HepG2 (cell line): ENCODE data around the gene LLGL2. TPM values are rescaled to one million over a fixed set of nuclear protein-coding genes. Genes with fewer than 3 reads are reported as not detected.
A peak's percentile ranks its signal among the peaks of the same experiment; 100 is the strongest.

Experiments used
- BCL3 ChIP-seq: sonication (generic); formaldehyde crosslinking; IDR thresholded peaks from 2 replicates; pipeline ENCODE4 v1.5.1; 2020; ENCODE audit warnings: mild to moderate bottlenecking, missing genetic modification reagents, moderate library complexity
- BHLHE40 ChIP-seq: IDR thresholded peaks from 2 replicates; pipeline ENCODE4 v1.6.1; 2011; ENCODE audit warnings: low read length, improper control_type of control experiment
- DMAP1 ChIP-seq: IDR thresholded peaks from 2 replicates; pipeline ENCODE4 v1.6.1; 2016
- JUNB ChIP-seq: sonication (generic); formaldehyde crosslinking; IDR thresholded peaks from 2 replicates; pipeline ENCODE4 v1.8.0; 2022; ENCODE audit warnings: missing genetic modification reagents, mild to moderate bottlenecking, borderline replicate concordance
- MAFK ChIP-seq, 2 experiments: IDR thresholded peaks in 1 of 2; conservative IDR thresholded peaks in 1 of 2; 2 replicates each; pipeline ENCODE4 v1.6.1; 2011; ENCODE audit warnings: improper control_type of control experiment in 2 of 2, low read length in 2 of 2
- MTA1 ChIP-seq: sonication (generic); formaldehyde crosslinking; IDR thresholded peaks from 2 replicates; pipeline ENCODE4 v1.4.0; 2020; ENCODE audit warnings: missing genetic modification reagents, mild to moderate bottlenecking, borderline replicate concordance
- NCOR1 ChIP-seq: fragments of 200-600 bp; sonication (generic); IDR thresholded peaks from 2 replicates; pipeline ENCODE4 v1.7.0; 2017; ENCODE audit warnings: antibody characterized with exemption, low read length, borderline replicate concordance
- NFYC ChIP-seq: IDR thresholded peaks from 2 replicates; pipeline ENCODE4 v1.6.1; 2016; ENCODE audit warnings: missing genetic modification reagents, missing compliant biosample characterization
- SMARCE1 ChIP-seq: fragments of 450-650 bp; IDR thresholded peaks from 2 replicates; pipeline ENCODE4 v1.6.1; 2017; ENCODE audit warnings: borderline replicate concordance
- SNAPC2 ChIP-seq: sonication (generic); formaldehyde crosslinking; IDR thresholded peaks from 2 replicates; pipeline ENCODE4 v1.8.1; 2022; ENCODE audit warnings: mild to moderate bottlenecking, missing genetic modification reagents
- TERF1 ChIP-seq: sonication (generic); formaldehyde crosslinking; IDR thresholded peaks from 2 replicates; pipeline ENCODE4 v1.8.0; 2022; ENCODE audit warnings: mild to moderate bottlenecking, missing genetic modification reagents, moderate library complexity
- TFAP4 ChIP-seq: sonication (generic); IDR thresholded peaks from 2 replicates; pipeline ENCODE4 v1.6.1; 2016; ENCODE audit warnings: low read depth, borderline replicate concordance
- ZBTB1 ChIP-seq: sonication (generic); formaldehyde crosslinking; IDR thresholded peaks from 2 replicates; pipeline ENCODE4 v1.4.0; 2020; ENCODE audit warnings: missing genetic modification reagents, borderline replicate concordance
- ZBTB38 ChIP-seq: sonication (generic); formaldehyde crosslinking; IDR thresholded peaks from 2 replicates; pipeline ENCODE4 v1.5.1; 2020; ENCODE audit warnings: mild to moderate bottlenecking, missing genetic modification reagents
- ZFY ChIP-seq: sonication (generic); formaldehyde crosslinking; IDR thresholded peaks from 2 replicates; pipeline ENCODE4 v1.4.0; 2020; ENCODE audit warnings: missing genetic modification reagents
- ZNF337 ChIP-seq: sonication (generic); formaldehyde crosslinking; IDR thresholded peaks from 2 replicates; pipeline ENCODE4 v1.5.1; 2020; ENCODE audit warnings: missing genetic modification reagents, low read depth, mild to moderate bottlenecking, borderline replicate concordance
- ZNF598 ChIP-seq: sonication (generic); formaldehyde crosslinking; IDR thresholded peaks from 2 replicates; pipeline ENCODE4 v1.5.1; 2020; ENCODE audit warnings: mild to moderate bottlenecking, missing genetic modification reagents, borderline replicate concordance
- ZNF644 ChIP-seq: IDR thresholded peaks from 2 replicates; pipeline ENCODE4 v1.6.1; 2016; ENCODE audit warnings: low read depth
- ZNF709 ChIP-seq: sonication (generic); formaldehyde crosslinking; IDR thresholded peaks from 2 replicates; pipeline ENCODE4 v1.5.0; 2020; ENCODE audit warnings: mild to moderate bottlenecking, missing genetic modification reagents
- ZNF761 ChIP-seq: sonication (generic); formaldehyde crosslinking; conservative IDR thresholded peaks from 2 replicates; pipeline ENCODE4 v1.4.0; 2020; ENCODE audit warnings: mild to moderate bottlenecking, missing genetic modification reagents
- ZNF777 ChIP-seq: sonication (generic); formaldehyde crosslinking; IDR thresholded peaks from 2 replicates; pipeline ENCODE4 v1.4.0; 2020; ENCODE audit warnings: missing genetic modification reagents
- ZSCAN30 ChIP-seq: sonication (generic); formaldehyde crosslinking; IDR thresholded peaks from 2 replicates; pipeline ENCODE4 v1.5.0; 2020; ENCODE audit warnings: mild to moderate bottlenecking, missing genetic modification reagents
- ZZZ3 ChIP-seq: sonication (generic); formaldehyde crosslinking; IDR thresholded peaks from 2 replicates; pipeline ENCODE4 v1.4.0; 2020; ENCODE audit warnings: missing genetic modification reagents, mild to moderate bottlenecking, borderline replicate concordance
- polyA plus RNA-seq, 8 experiments: library from polyadenylated mRNA; depleted of rRNA in 3 of 8; stranded (reverse) in 7 of 8; unstranded in 1 of 8; fragments of >200 nt; fragmentation: Illumina TruSeq in 4 of 8; extraction: Trizol in 4 of 8; gene quantifications; 2 replicates each; pipeline versions ENCODE4 v1.2.1 to v1.2.3, GENCODE V29; 2011 to 2016; ENCODE audit warnings: low read depth in 4 of 8, missing spikeins in 1 of 8, mixed read lengths in 1 of 8; ENCODE audit not compliant: insufficient read depth in 1 of 8
- total RNA-seq, 5 experiments: library from RNA; depleted of rRNA; stranded (reverse); fragments of >200 nt; fragmentation: Illumina TruSeq; extraction: Trizol; gene quantifications; 2 replicates each; pipeline ENCODE4 v1.2.3, GENCODE V29; 2016; ENCODE audit warnings: low read depth in 1 of 5

Gene LLGL2
- total and polyA plus RNA-seq, 2 of the 13 experiments (the other 11 are each of a cell fraction or from before 2014, with no cell fraction given): 83.0 to 86.7 TPM

- TF ChIP-seq ZBTB38 (no peak), ZNF598 (CRISPR knock-in tag) (peak; percentile 53; the same call in 1 of the 2 replicates), NFYC (CRISPR knock-in tag) (no peak), BCL3 (CRISPR knock-in tag) (peak; percentile 64), TFAP4 (peak; percentile 90), ZNF709 (CRISPR knock-in tag) (peak; percentile 66; the same call in 1 of the 2 replicates), ZFY (CRISPR knock-in tag) (peak; percentile 76), NCOR1 (no peak), SMARCE1 (no peak), SNAPC2 (CRISPR knock-in tag) (0 out of 2 replicates have a peak, but pooled peaks have one; percentile 13), TERF1 (CRISPR knock-in tag) (no peak), DMAP1 (peak; percentile 28; the same call in 1 of the 2 replicates), ZNF761 (CRISPR knock-in tag) (0 out of 2 replicates have a peak, but pooled peaks have one; percentile 10), BHLHE40 (no peak), ZSCAN30 (CRISPR knock-in tag) (0 out of 2 replicates have a peak, but pooled peaks have one; percentile 51), ZBTB1 (CRISPR knock-in tag) (no peak), ZNF337 (CRISPR knock-in tag) (no peak), ZNF644 (CRISPR knock-in tag) (no peak), ZZZ3 (no peak), ZNF777 (CRISPR knock-in tag) (peak; percentile 45), MTA1 (CRISPR knock-in tag) (no peak; the same call in 1 of the 2 replicates), JUNB (CRISPR knock-in tag) (no peak), MAFK (conservative IDR thresholded peaks at IDR 0.05 in 1 of 2, IDR thresholded peaks at IDR 0.05 in 1 of 2; ENCODE audit: low read length in 2 of 2) (no peak)
Measured at GRCh38 chr17:75525806-75526554, 483 bp downstream of the LLGL2 start (continued).
